Measurements from ENCODE around the gene VIL1.

Gene VIL1

GRCh38 chr2:218435003-218435982 is 16.4 kb downstream of the VIL1 start:
- no peak overlapping the region for H3K4me3 ChIP-seq (ENCODE audit: low read depth, low read length)

- no peak overlapping the region for H3K4me3 ChIP-seq (ENCODE audit: low read depth, low read length)
Measured at GRCh38 chr2:218436992-218437391, 18.1 kb downstream of the VIL1 start.

DNA sequence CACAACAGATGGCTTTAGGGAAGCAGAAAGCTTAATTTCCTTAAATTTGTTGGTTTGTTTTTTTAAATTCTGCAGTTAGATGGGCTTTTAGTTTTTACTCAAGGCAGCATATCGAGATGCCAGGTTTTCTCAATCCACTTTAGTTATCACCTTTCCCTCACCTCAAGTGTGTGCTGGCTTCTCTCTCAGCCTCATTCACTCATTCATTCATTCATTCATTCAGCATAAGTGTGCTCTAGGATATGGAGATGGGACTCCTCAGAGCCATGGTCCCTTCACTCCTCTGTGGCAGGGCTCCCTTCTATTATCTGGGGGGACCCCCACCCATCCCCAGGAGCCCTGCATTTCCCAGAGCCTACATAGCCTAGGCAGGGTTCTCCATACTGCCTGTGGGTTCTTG is 19.0 kb downstream of the VIL1 start:
- no peak overlapping the region for H3K4me3 ChIP-seq (ENCODE audit: low read depth, low read length)

DNA sequence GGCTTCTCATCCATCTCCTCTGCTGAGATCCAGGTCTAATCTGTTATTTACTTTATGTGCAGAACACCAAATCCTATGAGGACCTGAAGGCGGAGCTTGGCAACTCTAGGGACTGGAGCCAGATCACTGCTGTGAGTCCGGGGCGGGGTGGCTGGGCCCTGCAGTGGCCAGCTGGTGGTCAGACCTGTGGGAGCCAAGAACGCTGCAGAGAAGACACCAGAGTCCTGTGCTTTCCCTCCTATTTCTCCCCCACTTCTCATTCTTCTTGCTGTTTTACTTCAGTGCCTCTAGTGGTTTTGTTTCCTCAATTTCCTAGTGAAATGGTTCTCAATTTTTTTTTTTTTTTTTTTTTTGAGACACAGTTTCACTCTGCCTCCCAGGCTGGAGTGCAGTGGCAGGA is 19.7 kb downstream of the VIL1 start:
- H3K4me3 ChIP-seq (ENCODE audit: low read depth, low read length), result no peak overlapping the region

DNA sequence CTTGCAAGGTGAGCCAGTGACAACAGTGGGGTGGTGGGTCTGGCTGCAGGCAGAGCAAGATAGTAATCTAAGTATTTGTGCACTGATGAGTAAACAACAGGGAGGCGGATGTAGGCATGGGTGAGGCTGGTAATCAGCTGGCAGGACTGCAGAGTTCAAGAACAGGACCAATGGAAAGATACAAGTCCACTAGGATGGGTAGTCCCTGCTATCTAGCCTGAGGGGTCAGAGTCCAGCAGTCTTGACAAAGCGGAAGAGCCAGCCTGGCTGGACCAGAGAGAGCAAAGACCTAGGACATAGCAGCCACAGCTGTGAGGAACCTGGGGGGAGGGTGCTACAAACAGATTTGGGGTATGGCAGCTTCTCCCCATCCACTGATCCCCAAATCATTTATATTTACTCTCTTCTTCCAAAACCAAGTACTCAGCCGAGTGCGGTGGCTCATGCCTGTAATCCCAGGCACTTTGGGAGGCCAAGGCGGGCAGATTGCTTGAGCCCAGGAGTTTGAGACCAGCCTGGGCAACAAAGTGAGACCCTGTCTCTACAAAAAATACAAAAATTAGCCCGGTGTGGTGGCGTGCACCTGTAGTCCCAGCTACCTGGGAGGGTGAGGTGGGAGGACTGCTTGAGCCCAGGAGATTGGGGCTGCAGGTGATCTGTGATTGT is 25.9 kb downstream of the VIL1 start:
- H3K4me3 ChIP-seq (ENCODE audit: low read depth, low read length), result no peak overlapping the region

GRCh38 chr2:218445602-218446001 is 26.7 kb downstream of the VIL1 start:
- no peak overlapping the region for H3K4me3 ChIP-seq (ENCODE audit: low read depth, low read length)

DNA sequence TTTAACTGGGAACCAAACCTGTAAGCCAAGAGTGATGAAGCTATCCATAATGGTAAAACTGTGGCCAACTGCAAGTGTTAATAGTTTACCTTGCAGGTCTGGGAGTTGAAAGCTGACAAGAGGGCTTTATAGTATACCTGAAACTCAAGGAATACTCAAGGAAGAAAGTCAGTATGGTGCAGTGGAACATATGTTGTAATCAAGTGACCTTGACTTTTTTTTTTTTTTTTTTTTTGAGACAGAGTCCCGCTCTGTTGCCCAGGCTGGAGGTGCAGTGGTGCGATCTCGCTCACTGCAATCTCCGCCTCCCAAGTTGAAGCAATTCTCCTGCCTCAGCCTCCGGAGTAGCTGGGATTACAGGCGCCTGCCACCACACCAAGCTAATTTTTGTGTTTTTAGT is 27.6 kb downstream of the VIL1 start:
- no peak overlapping the region for H3K4me3 ChIP-seq (ENCODE audit: low read depth, low read length)

DNA sequence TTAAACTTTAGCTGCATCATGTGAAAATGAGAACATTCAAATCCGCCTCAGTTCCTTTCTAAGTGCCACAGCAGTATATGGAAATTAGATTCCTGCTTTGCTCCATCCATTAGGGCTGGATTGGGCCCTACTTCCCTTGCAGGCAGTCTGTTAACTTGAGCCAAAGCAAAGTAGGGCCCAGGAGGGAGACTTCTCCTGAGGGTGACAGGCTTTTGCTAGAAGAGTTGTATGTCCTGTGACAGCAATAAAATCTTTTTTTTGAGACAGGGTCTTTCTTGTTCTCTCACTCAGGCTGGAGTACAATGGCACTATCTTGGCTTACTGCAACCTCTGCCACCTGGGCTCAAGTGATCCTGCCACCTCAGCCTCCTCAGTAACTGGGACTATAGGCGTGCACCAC is 28.1 kb downstream of the VIL1 start:
- H3K4me3 ChIP-seq (ENCODE audit: low read depth, low read length), result no peak overlapping the region

DNA sequence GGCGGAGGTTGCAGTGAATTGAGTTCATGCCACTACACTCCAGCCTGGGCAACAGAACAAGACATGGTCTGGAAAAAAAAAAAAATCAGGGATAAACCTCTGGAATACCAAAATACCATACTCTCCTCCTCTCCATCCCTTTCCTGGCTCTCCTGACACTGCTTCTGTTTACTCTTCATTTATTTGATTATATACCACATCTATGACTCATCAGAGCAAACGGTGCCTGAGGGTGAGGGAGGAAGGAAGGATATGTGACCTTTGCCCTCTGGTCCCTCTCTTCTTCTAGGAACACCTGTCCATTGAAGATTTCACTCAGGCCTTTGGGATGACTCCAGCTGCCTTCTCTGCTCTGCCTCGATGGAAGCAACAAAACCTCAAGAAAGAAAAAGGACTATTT is 30.0 kb downstream of the VIL1 start:
- H3K4me3 ChIP-seq (ENCODE audit: low read depth, low read length), result no peak overlapping the region

- H3K4me3 ChIP-seq (ENCODE audit: low read depth, low read length), result no peak overlapping the region
Measured at GRCh38 chr2:218452079-218452478, 33.2 kb downstream of the VIL1 start.

DNA sequence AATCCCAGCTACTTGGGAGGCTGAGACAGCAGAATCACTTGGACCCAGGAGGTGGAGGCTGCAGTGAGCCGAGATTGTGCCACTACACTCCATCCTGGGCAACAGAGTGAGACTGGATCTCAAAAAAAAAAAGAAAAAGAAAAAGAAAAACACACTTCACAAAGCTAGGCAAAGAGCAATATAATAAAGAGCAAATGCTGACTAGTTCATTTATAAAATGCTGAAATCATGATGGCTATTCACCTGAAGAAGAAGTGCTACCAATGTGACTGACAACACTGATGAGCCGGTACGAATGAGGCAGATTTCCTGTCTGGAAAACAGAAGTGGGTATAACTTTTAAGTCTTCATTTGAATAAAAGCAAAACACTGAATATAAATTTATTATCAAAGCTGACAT is 37.9 kb downstream of the VIL1 start:
- no peak overlapping the region for H3K4me3 ChIP-seq (ENCODE audit: low read depth, low read length)

GRCh38 chr2:218458598-218458997 is 39.7 kb downstream of the VIL1 start:
- H3K4me3 ChIP-seq (ENCODE audit: low read depth, low read length), result no peak overlapping the region

- no peak overlapping the region for H3K4me3 ChIP-seq (ENCODE audit: low read depth, low read length)
Measured at GRCh38 chr2:218465987-218466633, 47.2 kb downstream of the VIL1 start.

GRCh38 chr2:218470448-218470847 is 51.5 kb downstream of the VIL1 start:
- no peak overlapping the region for H3K4me3 ChIP-seq (ENCODE audit: low read depth, low read length)

- H3K4me3 ChIP-seq (ENCODE audit: low read depth, low read length), result no peak overlapping the region
Measured at GRCh38 chr2:218471036-218471435, 52.1 kb downstream of the VIL1 start.

- no peak overlapping the region for H3K4me3 ChIP-seq (ENCODE audit: low read depth, low read length)
Measured at GRCh38 chr2:218471982-218472381, 53.1 kb downstream of the VIL1 start.

DNA sequence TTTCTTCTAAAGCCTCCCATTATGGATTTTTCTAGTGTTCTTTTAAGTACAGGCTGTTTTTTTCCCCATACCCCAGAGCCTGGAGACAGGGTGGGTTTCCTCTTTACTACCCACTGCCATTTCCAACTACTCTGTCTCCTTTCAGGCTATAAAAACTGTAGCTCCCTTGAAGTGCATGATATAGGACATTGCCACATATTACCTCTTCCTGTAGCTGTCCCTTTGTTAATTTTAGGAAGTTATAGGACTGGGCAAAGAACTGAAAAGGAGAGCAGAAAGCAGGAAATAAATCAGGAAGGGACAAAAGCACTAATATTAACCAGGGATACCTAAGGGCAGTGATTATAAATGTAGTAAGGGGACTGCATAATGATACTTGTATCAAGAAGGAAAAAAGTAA is 54.1 kb downstream of the VIL1 start:
- no peak overlapping the region for H3K4me3 ChIP-seq (ENCODE audit: low read depth, low read length)

DNA sequence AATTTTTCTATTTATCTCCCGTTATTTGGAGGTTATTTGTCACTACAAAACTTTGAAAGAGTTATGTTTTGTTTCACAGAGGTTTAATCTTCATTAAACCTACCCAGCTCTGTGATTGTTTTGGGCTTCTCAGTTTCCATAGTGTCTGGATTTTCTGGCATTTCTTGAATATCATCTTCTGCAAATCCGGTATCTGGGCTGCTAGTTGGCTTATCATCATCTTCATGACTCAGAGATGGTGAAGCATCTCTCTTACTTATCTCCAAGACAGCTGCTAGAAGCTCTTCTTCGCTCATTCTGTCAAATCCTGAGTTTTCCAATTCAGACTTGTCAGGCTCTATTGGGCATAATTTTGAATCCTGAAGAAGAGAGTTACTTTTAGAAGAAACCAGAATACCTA is 55.6 kb downstream of the VIL1 start:
- H3K4me3 ChIP-seq (ENCODE audit: low read depth, low read length), result no peak overlapping the region

DNA sequence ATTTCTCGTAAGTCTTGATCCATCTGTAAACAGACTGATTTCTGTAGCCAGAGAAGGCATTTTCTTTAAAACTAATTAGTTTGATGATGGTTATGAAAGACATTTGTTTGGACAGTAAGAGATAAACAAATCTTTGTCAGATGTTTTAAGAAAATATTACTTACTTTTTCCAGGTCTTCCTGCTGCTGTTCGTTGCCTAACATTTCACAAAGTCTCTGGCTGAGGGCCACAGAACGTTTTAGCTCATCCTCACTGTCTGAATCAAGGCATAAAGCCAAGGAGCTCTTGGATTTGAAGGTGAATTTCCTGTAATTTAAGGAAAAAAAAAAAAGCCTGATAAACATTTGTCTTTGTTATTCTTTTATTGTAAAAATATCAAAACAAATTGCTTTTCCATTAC is 57.8 kb downstream of the VIL1 start:
- no peak overlapping the region for H3K4me3 ChIP-seq (ENCODE audit: low read depth, low read length)

DNA sequence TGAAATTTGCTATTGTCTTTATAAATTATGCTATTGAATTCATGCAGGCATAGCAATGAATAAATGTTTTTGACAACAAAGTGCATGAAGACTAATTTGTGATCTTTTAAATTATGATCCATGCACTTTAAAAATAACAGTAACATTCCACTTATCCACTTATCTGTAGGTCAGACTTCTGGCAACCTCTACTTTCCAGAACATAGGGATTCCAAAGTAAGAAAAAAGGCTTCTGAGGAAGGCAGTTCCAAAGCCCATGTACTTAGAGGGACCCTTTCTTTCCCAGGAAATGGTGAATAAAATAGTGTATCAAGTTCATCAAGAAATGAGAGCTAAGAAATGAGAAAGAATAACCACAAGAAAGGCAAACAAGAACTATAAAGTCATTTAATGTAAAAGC is 58.3 kb downstream of the VIL1 start:
- H3K4me3 ChIP-seq (ENCODE audit: low read depth, low read length), result no peak overlapping the region

DNA sequence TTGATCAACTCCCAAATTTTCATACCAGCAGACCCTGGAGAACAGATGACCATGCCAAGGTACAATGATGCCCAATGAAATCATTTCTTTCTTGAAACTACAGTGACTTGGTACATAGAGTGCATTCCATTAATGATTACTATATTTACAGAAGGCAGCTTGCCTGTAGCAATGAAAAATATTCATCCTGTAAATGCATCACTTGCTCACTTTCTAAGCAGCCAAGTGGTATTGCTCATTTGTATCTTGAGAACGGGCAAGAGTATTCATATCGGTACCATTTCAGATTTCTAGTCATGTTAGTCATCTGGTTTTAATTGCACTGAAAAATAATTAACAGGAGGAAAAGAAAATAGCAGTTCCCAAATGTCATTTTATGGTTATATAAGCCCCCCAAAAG is 59.6 kb downstream of the VIL1 start:
- no peak overlapping the region for H3K4me3 ChIP-seq (ENCODE audit: low read depth, low read length)

GRCh38 chr2:218479595-218479994 is 60.7 kb downstream of the VIL1 start:
- H3K4me3 ChIP-seq (ENCODE audit: low read depth, low read length), result no peak overlapping the region

Measured in iPS-11a (cell line).